ENCODE measurements around the gene HSPA12A.
A peak's percentile ranks its signal among the peaks of the same experiment; 100 is the strongest.

Gene HSPA12A

DNA sequence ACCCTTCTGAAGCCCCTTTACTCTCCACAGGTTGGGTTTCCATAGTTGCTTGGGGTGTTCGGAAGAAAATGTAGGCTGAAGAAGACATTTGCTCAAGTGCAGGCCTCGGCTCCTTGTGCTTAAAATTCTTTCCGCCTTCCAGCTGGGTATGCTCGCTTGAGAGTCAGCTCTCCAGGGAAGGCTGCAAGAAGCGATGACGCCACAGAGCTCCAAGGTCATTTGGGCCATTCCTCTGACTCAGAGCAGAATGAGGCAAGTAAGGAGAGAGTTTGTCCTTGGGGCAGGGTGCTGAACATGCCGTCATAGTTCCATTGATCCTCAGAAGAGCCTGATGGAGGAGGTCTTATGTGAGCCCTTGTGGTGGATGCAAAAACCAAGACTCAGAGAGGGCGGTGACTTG is 27.4 kb upstream of the HSPA12A start:
- no peak for TF ChIP-seq CTCF (IDR thresholded peaks at IDR 0.05; ENCODE audit: low read depth, low read length, missing control alignments)
- Histone ChIP-seq H3K27me3 (replicated peaks) (no peaks in the 10 kb centered on the region), H3K36me3 (replicated peaks) (no peaks in the 10 kb centered on the region), H3K4me3 (ENCODE audit: low read depth, low read length) (no peak overlapping the region), H3K27ac (no peak overlapping the region)
- DNase-seq, result peak; percentile 92
- in situ Hi-C loops (cut with HindIII; ENCODE audit: low pct_ligation_motif_present, low sequenced_read_pairs), result no loop called here

- in situ Hi-C loops (cut with HindIII; ENCODE audit: low pct_ligation_motif_present, low sequenced_read_pairs), result no loop called here
- Histone ChIP-seq H3K36me3 (replicated peaks) (no peaks in the 10 kb centered on the region), H3K4me3 (ENCODE audit: low read depth, low read length) (no peak overlapping the region), H3K27me3 (replicated peaks) (no peaks in the 10 kb centered on the region), H3K27ac (no peak overlapping the region)
- DNase-seq, result no peak
- TF ChIP-seq CTCF (IDR thresholded peaks at IDR 0.05; ENCODE audit: low read depth, low read length, missing control alignments), result no peak
Observed at GRCh38 chr10:116769368-116769767, 27.0 kb upstream of the HSPA12A start.

GRCh38 chr10:116768786-116769185 is 26.4 kb upstream of the HSPA12A start:
- Histone ChIP-seq H3K36me3 (replicated peaks) (no peaks in the 10 kb centered on the region), H3K27me3 (replicated peaks) (no peaks in the 10 kb centered on the region), H3K4me3 (ENCODE audit: low read depth, low read length) (no peak overlapping the region), H3K27ac (no peak overlapping the region)
- DNase-seq, result no peak
- in situ Hi-C loops (cut with HindIII; ENCODE audit: low pct_ligation_motif_present, low sequenced_read_pairs), result no loop called here
- no peak for TF ChIP-seq CTCF (IDR thresholded peaks at IDR 0.05; ENCODE audit: low read depth, low read length, missing control alignments)

DNA sequence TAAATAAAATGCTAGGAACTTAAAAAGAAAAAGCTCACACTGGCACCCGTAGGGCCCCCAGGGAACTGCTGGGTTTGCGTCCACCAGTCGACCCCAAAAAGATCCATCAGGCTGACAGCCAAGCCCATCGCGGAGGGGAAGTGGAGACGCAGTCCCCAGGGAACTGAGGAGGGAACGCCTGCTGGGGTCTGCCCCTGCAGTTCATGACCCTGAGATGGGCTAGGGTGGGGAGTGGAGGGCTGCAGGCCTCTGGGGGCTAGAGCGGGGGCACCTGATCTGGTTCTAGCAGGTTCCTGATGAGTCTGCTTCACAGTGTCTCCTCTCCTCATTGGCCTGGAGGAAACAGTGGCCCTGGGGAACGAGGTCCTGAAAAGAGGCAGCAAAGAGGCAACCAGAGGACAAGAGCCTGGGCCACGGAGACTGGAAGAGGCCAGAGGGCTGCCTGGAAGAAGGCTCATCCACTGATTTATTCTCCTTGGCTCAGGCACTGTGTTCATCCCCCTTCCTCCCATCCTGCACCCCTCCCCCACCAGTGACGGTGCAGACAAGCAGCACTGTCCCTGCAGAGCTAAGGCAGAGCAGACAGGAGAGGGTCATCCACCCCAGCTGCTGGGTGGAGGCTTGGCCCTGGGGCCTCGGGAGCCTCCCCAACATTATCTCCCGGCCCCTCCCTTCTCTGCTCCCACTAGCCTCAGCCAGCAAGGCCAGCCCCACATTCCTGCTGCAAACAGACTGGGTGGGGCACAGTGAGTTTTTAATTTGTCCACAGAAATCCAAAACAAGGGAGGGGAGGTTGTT is 24.7 kb upstream of the HSPA12A start:
- Histone ChIP-seq H3K27ac (no peak overlapping the region), H3K4me3 (ENCODE audit: low read depth, low read length) (no peak overlapping the region), H3K27me3 (replicated peaks) (no peaks in the 10 kb centered on the region), H3K36me3 (replicated peaks) (no peaks in the 10 kb centered on the region)
- peak; percentile 5 for TF ChIP-seq CTCF (IDR thresholded peaks at IDR 0.05; ENCODE audit: low read depth, low read length, missing control alignments)
- no peak for DNase-seq
- in situ Hi-C loops (cut with HindIII; ENCODE audit: low pct_ligation_motif_present, low sequenced_read_pairs), result no loop called here

DNA sequence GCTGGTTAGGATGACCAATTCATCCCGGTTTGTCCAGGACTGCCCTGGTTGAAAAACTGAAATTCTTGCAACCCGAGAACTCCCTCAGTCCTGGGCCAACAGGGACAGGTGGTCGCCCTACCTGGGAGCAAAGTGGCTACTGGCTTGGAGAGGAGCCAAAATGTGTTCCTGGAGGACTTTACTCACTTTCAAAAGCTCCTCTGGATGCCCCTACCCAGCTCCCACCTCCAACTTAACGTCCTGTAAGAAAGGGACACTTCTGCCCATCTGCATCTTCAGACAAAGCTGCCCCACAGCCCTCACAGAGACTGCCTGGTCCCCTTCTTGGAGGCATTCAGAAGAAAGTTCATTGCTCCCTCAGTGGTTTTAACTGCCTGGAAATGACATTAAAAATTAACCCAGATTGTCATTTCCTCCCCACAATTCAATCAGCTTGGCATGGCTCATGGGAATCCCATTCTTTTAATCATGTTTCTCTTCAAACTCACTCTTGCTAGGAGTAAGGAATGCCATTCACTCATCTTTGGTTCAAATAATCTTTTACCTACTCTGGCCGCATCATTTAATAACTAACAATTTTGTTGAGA is 24.0 kb upstream of the HSPA12A start:
- Histone ChIP-seq H3K36me3 (replicated peaks) (no peaks in the 10 kb centered on the region), H3K27me3 (replicated peaks) (no peaks in the 10 kb centered on the region), H3K27ac (no peak overlapping the region), H3K4me3 (ENCODE audit: low read depth, low read length) (no peak overlapping the region)
- no peak for DNase-seq
- no peak for TF ChIP-seq CTCF (IDR thresholded peaks at IDR 0.05; ENCODE audit: low read depth, low read length, missing control alignments)
- in situ Hi-C loops (cut with HindIII; ENCODE audit: low pct_ligation_motif_present, low sequenced_read_pairs), result no loop called here
